ENCODE results near the gene EXOC3L2.
A peak's percentile ranks its signal among the peaks of the same experiment; 100 is the strongest.

Gene EXOC3L2

DNA sequence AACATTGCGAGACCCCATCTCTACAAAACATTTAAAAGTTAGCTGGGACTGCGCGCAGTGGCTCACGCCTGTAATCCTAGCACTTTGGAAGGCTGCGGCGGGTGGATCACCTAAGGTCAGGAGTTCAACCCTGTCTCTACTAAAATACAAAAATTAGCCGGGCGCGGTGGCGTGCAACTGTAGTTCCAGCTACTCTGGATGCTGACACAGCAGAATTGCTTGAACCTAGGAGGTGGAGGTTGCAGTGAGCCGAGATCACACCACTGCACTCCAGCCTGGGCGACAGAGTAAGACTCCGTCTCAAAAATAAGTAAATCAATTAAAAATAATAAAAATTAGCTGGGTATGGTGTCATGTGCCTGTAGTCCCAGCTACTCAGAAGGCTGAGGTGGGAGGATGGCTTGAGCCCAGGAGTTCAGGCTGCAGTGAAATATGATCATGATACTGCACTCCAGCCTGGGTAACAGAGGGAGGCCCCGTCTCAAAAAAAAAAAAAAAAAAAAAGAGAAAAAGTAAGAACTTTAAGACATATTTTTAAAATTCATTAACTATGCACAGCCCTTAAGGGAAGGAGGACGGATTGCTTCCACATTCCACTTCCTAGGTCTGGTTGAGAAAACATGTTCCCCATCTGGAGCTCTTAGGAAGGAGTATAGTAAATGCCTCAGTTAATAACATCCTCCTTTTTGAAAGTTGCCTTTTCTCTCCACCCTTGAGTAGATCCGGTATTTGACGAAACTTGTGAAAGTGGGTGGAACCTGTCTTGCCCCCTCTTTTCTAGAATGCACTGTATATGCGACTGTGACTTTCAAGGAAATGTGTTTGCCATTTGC, 26.1 kb downstream of the EXOC3L2 start:
- DNase-seq (ENCODE audit: low spot score), result no peak

DNA sequence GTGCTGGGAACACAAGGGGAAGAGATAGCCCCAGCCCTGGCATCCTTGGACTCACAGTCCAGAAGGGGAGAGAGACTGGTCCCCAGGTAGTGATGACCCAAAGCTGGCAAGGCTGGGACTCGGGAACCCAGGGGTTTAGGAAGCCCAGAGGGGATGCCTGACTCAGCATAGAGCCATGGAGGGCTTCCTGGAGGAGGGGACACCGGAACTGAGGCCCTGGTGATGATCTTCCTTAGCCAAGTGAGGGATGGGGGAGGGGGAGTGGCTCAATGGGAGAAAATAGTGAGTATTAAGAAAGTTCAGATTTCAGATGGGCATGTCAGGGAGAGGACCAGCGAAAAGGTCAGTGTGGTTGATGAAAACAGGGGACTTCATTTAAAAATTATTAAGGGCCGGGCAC, 26.8 kb downstream of the EXOC3L2 start:
- no peak for DNase-seq (ENCODE audit: low spot score)

DNA sequence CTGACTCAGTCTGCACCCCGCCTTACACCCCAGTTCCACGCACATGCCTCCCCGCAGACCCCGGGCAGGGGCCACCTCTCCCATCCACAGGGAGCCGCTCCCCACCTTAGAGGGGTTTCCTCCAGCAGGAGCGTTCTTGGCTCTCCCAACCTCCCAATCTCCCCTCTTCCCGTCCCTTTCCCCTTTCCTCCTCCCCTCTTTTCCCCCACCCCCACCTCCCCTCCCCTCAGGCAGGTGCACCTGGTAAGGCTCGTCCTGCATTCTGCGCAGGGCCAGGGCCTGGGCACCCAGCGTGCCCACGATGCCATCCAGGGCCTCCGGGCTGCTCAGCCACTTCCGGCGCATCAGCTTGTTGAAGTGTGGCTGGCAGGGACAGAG, 27.3 kb downstream of the EXOC3L2 start:
- DNase-seq (ENCODE audit: low spot score), result no peak

DNA sequence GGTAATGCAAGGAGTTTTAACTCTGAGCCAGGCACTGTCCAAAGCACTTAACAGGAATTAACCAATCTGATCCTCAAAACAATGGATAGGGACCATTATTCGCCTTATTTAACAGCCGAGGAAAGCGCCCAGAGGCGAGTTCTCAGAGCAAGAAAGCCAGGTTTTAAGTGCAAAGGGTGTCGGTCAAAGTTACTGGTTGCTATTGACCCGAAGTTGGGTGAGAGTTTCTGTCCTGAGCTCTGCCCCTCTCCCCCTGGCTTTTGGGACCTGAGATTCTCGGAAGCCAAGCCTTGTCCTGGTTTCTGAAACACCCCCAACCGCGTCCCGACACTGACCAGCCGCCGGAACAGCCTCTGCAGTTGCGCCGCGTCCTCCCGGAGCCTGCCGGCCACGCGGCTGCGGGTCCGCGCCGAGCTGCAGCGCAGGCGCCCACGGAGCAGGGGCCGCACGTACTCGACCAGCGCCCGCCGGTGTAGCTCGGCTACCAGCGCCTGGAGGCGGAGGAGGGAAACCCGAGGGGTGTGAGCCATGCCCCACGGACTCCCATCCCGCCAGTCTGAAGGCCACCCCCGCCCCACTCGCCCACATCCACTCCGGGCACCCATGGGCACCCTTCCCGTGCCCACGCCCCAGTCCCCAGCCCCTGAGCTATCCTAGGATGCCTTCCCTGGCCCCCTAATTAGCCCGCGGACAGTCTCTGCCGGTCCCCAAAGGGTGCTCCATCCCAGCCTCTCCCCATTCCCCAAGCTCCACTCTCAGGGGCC, 27.8 kb downstream of the EXOC3L2 start:
- no peak for DNase-seq (ENCODE audit: low spot score)

DNA sequence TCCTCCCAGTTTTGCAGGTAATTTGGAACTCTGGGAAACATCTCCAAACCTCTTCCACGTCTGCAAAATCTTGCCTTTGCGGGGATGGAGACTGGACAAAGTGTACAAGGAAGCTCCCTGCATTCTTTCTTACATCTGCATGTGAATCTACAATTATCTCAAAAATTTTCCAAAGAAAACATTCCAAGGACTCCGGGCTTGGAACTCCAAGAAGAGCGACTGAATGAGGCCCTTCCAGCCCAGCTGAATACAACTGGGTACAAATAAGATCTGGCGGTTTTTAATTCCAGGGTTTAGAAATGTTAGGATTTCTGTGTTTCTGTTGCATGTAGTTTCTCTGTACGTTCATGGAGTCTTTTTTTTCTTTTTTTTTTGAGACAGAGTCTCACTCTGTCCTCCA, 28.5 kb downstream of the EXOC3L2 start:
- no peak for DNase-seq (ENCODE audit: low spot score)

DNA sequence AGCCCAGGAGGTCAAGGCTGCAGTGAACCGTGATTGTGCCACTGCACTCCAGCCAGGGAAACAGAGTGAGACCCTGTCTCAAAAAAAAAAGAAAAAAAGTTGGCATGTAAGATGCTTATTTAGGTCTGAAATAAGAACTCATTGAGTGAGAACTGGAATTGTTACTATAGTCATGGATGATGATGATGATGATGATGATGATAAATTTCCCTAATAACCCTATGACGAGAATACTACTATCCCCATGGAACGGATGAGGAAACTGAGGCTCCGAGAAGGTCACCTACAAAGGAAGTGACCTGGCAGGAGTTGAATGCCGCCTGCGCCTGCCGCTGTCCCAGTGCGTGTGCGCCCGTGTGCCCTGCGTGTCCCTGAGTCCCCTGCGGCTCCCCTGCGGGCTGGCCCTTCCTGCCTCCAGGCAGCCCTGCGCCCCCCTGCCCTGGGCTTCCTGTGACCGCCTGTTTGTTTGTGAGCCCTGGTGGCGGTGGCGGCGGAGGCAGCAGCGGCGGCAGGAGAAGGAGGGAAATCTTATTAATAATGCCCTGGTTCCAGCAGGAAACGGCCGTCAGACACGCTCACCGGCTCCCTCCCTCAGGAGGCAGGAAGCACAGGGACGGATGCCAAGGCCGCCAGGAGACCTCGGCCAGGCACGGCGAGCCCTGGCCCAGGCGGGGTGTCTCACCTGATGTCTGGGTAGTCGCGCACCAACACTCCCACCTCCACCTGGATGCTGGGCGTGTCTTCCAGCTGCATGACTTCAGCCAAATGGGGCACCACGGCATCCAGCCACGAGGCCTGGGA, 29.6 kb downstream of the EXOC3L2 start:
- no peak for DNase-seq (ENCODE audit: low spot score)

DNA sequence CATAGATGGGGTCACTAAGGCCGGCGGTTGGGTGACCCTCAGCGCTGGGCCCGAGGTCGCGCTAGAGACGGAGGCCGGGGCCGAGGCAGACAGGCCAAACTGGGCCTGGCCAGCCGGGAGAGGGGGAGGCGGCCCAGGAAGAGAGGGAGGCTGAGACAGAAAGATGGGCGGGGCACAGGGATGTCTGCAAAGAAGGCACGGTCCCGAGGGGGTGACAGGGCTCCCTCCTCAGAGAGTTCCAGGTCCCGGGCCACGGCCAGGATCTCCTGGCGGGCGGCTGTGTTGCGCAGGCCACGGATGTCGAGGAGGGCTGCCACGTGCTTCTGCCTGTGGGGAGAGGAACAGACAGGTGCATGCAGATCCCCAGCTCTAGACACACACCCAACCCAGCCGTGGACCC, 32.2 kb downstream of the EXOC3L2 start:
- no peak for DNase-seq (ENCODE audit: low spot score)

DNA sequence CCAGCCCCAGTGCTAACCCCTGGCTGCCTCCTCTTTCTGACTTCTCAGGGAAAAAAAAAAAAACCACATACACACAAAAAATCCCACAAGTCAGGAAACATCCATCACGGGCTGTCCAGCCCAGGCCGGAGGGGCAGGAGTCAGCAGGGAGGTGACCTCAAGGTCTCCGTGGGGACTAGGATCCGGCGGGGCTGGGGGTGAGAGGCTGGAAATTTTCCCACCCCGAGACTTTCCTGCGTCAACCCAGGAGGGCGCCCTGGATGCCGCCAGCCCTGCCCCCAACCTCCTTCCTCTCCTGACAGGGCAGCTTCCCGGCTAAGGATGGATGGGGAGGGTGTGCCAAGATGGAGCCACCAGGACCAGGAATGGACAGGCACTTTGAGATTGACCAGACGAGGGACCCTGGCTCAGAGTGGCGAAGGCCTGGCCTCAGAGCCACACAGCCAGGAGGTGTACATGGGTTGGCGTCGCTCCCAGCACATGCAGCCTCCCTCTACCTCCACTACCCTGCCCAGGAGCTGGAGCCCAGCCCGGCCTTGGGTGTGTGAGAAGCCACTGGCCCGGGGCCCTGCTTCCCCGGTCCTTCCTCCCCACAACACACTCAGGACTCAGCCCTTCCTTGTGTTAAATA, 33.3 kb downstream of the EXOC3L2 start:
- no peak for DNase-seq (ENCODE audit: low spot score)

DNA sequence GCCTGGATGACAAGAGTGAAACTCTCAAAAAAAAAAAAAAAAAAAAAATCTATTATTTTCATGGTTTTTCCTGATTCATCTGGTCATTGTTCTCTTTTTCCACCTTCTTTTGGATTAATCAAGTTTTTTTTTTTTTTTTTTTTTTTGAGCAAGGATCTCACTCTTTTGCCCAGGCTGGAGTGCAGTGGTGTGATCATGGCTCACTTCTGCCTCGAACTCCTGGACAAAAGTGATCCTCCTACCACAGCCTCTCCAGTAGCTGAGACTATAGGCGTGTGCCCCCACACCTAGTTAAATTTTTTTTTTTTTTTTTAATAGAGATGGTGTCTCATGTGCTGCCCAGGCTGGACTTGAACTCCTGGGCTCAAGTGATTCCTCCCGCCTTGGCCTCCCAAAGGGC, 38.9 kb downstream of the EXOC3L2 start:
- DNase-seq (ENCODE audit: low spot score), result no peak

DNA sequence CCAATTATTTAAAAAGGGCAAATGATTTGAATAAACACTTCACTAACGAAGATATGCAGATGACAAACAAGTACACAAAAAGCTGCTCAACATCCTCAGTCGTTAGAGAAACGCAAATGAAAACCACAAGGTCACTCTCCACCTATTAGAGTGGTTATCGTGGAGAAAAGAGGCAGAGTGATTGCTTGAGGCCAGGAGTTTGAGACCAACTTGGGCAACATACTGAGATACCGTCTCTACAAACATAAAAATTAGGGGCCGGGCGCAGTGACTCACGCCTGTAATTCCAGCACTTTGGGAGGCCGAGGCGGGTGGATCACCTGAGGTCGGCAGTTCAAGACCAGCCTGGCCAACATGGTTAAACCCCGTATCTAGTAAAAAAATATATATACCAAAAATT, 39.4 kb downstream of the EXOC3L2 start:
- DNase-seq (ENCODE audit: low spot score), result no peak

DNA sequence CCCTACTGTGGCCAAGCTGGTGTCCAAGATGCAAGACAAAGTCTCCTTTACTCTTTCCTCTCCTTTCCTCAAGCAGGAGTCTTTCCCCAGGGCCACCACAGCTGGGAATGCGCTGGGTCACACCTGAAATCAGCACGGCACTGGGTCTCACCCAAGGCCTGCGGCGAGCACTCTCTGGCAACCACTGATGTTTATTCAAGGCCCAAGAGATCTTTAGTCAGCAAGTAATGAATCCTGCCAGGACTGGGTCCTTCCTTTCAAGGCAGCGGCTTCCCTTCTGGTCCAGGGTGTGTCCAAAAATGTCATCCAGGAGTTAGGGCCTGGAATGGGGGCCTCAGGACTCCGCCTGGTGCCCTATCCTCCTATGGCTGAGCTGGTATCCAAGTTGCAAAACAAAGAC, 42.6 kb downstream of the EXOC3L2 start:
- DNase-seq (ENCODE audit: low spot score), result no peak

DNA sequence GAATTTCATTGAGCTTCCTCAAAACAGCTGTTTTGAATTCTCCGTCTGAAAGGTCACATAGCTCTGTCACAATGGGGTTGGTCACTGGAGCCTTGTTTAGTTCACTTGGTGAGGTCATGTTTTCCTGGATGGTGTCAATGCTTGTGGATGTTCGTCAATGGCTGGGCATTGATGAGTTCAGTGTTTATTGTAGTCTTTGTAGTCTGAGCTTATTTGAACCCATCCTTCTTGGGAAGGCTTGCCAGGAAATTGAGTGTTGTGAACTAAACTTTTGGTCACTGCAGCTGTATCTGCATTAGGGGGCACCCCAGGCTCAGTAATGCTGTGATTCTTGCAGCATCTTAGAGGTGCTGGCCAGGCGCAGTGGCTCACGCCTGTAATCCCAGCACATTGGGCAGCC, 44.6 kb downstream of the EXOC3L2 start:
- peak; percentile 74 for DNase-seq (ENCODE audit: low spot score)

DNA sequence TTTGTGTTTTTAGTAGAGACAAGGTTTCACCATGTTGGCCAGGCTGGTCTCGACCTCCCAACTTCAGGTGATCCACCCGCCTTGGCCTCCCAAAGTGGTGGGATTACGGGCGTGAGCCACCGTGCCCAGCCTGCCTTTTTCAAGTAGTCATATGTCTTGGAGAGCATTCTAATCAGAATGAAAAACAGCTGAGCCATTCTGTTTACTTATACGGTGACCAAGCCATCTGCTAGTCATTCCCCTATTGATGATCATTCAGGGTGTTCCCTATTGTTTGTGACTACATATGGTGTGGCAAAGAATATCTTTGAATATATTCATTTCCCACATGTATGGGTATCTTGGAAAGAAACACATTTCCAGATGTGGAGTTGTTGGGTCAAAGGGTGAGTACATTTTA, 49.4 kb downstream of the EXOC3L2 start:
- no peak for DNase-seq (ENCODE audit: low spot score)

DNA sequence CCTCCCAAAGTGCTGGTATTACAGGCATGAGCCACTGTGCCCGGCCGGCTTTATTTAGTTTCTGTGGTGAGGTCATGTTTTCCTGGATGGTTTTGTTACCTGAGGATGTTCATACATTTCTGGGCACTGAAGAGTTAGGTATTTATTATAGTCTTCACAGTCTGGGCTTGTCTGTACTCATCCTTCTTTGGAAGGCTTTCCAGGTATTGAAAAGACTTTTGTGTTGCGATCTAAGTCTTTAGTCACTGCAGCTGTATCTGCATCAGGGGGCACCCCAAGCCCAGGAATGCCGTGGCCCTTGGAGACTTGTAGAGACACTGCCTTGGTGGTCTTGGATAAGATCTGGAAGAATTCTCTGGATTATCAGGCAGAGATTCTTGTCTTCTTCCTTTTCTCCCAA, 53.8 kb downstream of the EXOC3L2 start:
- no peak for DNase-seq (ENCODE audit: low spot score)

DNA sequence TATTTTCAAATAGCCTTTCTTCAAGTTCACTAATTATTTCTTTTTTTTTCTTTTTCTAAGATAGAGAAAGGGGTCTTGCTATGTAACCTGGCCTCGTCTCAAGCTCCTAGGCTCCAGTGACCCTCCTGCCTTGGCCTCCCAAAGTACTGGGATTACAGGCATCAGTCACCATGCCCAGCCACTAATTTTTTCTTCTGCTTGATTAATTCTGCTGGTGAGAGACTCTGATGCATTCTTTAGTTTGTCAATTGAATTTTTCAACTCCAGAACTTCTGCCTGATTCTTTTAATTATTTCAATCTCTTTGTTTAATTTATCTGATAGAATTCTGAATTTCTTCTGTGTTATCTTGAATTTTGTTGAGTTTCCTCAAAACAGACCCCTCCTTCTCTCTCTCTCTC, 55.2 kb downstream of the EXOC3L2 start:
- DNase-seq (ENCODE audit: low spot score), result no peak

DNA sequence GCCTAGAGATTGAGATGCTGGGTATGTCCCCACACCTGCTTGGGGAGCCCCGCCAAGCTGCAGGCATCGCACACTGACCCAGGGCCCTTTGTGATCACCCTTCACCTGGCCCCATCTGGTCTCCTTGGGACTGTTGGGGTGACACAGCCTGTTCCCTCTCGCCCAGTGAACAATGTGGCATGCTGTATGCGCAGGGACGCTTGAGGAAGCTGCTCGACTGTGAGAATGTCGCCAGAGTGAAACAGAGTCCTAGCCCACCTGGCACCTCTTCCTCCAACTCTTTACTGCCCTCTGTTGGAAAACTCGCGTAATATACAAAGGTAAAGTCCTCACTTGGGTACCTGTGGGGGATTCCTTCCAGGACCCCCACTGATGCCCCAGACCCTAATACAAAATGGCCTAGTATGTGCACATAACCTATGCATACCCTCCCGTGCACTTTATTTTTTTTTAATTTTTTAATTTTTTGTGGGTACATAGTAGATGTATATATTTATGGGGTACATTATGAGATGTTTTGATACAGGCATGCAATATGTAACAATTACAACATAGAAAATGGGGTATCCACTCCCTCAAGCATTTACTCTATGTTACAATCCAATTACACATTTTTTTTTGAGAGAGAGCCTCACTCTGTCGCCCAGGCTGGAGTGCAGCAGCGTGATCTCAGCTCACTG, 57.6 kb downstream of the EXOC3L2 start:
- DNase-seq (ENCODE audit: low spot score), result no peak

DNA sequence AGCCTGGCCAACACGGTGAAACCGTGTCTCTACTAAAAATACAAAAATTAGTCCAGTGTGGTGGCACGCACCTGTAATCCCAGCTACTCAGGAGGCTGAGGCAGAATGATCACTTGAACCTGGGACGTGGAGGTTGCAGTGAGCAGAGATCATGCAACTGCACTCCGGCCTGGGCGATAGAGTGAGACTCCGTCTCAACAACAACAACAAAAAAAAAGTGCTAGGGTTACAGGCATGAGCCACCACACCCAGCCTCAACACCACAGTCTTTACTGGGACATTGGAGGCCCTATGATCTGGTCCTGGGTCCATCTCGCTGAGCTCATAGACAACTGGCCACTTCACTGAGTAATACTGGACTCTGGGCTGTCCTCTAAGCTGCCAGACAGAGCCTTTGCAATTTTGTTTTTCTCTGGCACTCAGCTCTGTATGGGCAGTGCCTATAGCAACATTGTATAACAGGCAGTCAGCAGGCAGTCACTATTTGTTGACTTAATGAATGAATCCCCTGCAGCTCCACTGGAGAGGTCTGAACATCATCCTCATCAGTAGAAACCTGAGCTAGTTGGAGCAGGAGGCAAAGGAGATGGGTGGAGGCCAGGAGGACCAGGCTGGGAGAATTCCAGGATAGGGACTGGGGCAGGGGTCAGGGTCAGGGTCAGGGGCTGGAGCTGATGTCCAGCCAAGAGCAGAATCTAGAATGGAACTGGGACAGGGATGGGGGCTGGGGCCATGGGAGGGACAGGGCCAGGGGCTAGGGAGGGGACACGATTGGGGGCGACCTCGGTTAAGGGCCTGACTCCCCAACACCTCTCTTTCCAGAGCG, 58.5 kb downstream of the EXOC3L2 start:
- DNase-seq (ENCODE audit: low spot score), result no peak

DNA sequence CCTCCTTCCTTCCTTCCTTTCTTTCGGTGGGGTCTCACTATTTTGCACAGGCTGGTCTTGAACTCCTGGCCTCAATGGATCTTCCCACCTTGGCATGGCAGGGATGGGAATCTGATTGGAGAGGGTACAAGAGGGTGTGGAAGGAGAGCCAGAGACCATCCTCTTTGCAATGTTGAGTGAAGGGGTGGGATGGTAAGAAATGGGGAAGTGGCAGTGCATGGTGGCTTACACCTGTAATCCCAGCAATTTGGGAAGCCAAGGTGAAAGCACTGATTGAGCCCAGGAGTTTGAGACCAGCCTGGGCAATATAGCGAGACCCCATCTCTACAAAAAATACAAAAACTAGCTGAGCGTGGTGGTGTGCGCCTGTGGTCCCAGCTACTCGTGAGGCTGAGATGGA, 61.1 kb downstream of the EXOC3L2 start:
- DNase-seq (ENCODE audit: low spot score), result no peak

DNA sequence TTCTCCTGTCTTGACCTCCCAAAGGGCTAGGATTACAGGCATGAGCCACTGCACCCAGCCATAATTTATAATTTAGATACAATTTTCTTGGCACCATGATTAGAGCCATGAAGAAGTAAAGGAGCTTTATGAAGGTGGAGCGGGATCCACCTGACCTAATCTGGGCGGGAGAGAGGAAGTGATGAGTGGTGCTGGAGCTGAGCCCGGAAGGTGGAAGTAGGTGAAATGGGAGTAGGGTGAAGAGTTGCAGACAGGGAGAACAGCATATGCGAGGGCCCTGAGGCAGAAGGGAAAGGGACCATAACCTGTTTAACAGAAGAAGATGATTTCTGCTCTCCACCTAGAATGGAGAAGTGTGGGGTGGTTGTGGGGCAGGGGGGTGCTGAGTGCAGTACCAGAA, 62.4 kb downstream of the EXOC3L2 start:
- no peak for DNase-seq (ENCODE audit: low spot score)

DNA sequence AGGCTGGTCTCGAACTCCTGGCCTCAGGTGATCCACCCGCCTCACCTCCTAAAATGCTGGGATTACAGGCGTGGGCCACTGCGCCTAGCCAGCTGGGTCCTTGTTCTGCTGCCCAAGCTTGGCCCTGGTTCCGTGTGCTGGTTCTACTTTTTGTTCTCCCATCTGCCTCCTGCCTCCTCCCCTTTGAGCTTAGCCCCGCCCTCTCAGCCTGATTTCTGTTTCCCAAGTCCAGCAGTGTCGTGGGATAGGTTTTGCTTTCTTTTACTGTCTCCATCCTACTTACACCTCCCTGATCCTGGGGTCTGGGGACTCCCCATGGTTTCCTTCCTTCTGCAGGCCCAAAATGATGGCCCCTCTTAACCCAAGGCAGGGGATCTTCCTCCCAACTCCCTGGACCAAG, 64.3 kb downstream of the EXOC3L2 start:
- no peak for DNase-seq (ENCODE audit: low spot score)

DNA sequence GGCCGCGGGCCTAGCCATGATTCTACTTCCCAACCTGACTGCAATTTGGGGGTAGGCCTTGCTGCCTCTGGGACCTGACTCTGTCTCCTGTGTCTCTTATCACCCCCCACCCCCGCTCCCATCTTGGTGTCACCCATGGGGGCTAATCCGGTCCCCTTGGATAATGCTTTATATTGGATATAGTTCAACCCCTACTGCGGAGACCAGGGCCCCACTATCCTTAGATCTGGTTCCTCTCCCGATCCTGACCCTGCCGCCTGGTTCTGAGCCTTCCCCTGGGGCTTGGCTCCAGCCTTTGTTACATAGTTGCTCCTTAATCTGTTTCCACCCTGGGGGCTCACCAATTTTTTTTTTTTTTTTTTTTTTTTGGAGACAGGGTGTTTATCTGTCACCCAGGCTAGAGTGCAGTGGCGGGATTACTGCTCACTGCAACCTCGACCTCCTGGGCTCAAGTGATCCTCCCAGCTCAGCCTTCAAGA, 65.3 kb downstream of the EXOC3L2 start:
- DNase-seq (ENCODE audit: low spot score), result no peak
